Amygdala (tissue), 56 donors: Measurements from ENCODE around the gene DCXR.

Experiments used
- DNase-seq, 56 donors: peaks; one replicate each; lab custom pipeline; 2025; lab: John Stamatoyannopoulos, UW

The DCXR gene

GRCh38 chr17:82015311-82015971, 22.1 kb downstream of the DCXR start:
- no peak for DNase-seq

GRCh38 chr17:82014971-82015310, 22.6 kb downstream of the DCXR start:
- no peak for DNase-seq

- peak in 20 of 56 donors; percentile 9 to 56 (median 28) for DNase-seq
Measured at GRCh38 chr17:82014432-82014831, 23.1 kb downstream of the DCXR start.

- DNase-seq = no peak
Measured at GRCh38 chr17:82013772-82014321, 23.6 kb downstream of the DCXR start.

- DNase-seq = peak in 29 of 56 donors; percentile 14 to 85 (median 47)
Measured at GRCh38 chr17:82013341-82013740, 24.2 kb downstream of the DCXR start.

DNA sequence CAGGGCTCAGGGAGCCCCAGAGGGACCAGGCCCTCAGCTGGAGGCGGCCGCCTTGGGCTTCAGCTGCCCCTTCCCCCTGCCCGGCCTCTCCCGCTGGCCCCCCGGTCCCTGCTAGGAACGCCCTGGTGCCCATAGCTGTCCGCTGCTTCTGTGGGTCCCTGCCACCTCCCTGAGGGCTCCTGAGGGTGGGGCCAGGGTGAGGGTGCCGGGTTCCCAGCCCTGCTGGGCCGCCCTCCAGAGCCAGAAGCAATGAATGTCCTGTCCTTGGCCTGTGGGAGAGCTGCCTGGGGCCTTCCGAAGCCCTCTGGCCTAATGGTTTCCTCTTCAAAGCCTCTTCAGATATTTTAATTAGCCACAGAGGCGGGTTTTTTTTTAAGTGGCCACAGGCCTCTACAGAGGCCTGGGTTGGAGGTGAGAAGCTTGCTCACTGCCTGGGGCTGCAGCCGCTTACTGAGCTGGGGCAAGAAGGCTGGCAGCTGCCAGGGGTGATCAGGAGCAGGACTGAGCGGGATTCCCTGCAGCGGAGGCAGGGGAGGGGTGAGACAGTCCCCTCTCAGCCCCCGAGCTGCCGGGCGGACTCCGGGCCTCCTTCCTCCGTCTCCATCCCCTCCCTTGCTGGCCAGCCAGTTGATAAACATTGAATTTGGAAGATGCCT, 24.7 kb downstream of the DCXR start:
- DNase-seq = peak in 1 of 56 donors; percentile 27

DNA sequence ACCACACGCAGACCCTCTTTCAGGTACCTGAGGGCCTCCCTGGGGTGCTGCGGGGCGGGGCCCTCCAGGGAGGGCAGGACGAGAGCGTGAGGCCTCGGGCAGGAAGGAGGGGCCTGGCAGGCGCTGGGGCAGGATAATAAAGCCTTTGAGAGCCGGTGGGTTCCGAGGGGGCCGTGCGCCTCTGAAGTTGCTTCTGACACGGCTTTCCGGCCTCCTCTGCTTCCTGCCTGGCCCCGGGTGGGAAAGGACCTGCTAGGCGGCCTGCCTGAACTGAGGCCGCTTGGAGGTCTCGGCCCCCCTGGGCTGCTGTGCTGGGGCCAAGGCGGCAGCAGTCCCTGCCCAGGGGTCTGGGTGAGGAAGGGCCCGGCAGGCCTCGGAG, 25.2 kb downstream of the DCXR start:
- no peak for DNase-seq

- DNase-seq = no peak
Measured at GRCh38 chr17:82011617-82012187, 25.8 kb downstream of the DCXR start.

- no peak for DNase-seq
Measured at GRCh38 chr17:82010575-82011525, 26.6 kb downstream of the DCXR start.

- DNase-seq = no peak
Measured at GRCh38 chr17:82009413-82009812, 28.1 kb downstream of the DCXR start.

GRCh38 chr17:82008941-82009405, 28.5 kb downstream of the DCXR start:
- DNase-seq = peak in 3 of 56 donors; percentile 11 to 25 (median 23)

DNA sequence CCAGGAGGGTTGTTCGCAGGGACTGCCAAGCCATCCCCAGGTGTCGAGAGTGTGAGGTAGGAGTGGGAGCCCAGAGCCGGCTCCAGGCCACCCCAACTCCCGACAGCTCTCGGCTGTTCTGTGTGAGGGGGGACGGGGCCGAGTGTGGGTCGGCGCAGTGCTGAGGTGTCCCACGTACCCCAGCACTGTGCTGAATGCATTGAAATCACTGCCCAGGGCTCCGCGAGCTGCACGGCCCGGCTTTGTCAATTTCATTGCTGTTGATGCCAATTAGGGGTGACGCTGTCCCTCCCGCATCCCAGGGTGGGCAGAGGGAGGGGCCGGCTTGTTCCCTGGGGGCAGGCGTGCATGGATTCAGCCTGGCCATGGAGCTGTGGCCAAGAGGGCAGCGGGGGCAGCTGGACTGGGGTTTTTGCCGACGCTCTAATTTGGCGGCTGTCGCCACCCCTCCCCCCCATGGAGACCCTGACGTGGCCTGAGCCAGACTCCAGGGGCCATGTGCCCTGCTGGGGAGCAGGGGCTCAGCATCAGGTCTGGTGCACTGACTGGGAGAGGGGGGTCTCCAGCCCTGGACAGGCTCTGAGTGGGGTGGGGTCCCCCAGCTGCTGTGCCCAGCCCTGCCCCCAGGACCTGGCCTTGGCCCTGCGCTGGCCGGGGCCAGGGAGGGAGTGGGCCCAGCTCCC, 29.1 kb downstream of the DCXR start:
- no peak for DNase-seq

DNA sequence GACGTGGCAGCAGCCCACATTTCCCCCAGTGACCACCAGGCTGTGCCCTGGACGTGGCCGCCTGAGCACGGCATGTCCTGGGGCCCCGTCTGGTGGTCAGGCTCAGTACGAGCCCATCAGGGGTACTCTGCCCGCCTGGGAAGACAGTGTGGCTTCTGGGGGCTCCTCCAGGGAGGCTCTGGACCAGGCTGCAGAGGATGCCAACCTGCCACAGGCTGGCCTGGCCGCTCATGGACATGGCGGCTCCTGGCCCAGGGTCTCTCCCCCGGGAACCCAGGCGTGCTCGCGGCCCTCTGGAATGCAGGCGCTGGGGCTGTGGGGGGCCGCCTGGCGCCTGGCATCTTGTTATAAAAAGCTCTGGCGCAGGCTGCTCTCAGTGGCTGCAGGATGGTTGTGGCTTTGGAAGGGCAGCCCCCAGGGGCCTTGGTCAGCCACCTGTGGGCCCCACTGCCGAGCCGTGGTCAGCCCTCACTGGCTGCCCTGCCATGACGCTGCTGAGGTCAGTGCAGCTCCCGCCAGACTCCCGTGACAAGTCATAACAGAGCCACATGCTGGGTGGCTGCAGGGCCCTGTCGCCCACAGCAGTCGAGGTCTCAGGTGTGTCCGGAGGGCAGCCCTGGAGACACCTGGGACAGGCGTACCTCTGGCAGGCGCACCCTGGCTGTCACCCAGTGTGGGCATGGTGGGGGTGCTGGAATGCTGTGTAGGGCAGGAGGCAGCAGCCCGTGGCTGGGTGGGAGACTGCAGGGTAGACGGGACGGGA, 29.8 kb downstream of the DCXR start:
- DNase-seq = peak in 3 of 56 donors; percentile 11 to 47 (median 26)

GRCh38 chr17:82007228-82007494, 30.3 kb downstream of the DCXR start:
- DNase-seq = no peak

- DNase-seq = peak in 30 of 56 donors; percentile 7 to 67 (median 40)
Measured at GRCh38 chr17:82006468-82007227, 30.8 kb downstream of the DCXR start.

DNA sequence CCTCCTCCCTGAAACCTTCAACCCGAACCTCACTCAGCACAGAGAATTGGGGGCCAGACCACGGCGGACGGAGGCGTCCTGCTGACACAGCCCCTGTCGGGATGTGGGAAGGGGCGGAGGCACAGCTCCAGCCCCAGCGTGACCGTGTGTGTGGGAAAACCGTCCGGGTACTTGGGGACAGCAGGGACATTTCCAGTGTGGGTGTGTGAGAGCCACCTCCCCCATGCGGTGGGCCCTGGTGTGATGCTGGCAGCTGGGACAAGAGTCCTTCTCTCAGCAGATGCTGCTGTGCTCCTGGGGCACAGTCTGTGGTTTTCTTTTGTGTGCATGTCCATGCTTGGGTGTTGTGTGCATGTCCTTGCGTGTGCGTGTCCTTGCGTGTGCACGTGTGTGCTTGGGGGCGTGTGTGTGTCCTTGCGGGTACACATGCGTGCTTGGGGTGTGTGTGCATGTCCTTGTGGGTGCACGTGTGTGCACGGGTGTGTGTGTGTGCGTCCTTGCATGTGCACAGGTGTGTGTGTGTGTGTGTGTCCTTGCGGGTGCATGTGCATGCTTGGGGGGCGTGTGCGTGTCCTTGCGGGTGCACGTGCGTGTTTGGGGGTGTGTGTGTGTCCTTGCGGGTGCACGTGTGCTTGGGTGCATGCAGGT, 31.7 kb downstream of the DCXR start:
- DNase-seq = no peak

- no peak for DNase-seq
Measured at GRCh38 chr17:82004517-82005455, 32.7 kb downstream of the DCXR start.
